PFSK-1 (cell line): ENCODE measurements around the gene CYP27A1.

Experiments
- POLR2AphosphoS5 ChIP-seq: IDR thresholded peaks from 2 replicates; pipeline ENCODE4 v1.6.1; 2012; ENCODE audit warnings: low read depth, mild to moderate bottlenecking, control low read depth, low read length, moderate library complexity
- TAF1 ChIP-seq: IDR thresholded peaks from 2 replicates; pipeline ENCODE4 v1.6.1; 2012; ENCODE audit warnings: low read length, control low read depth, borderline replicate concordance; ENCODE audit not compliant: insufficient read depth

- no peak for TF ChIP-seq TAF1
- TF ChIP-seq POLR2AphosphoS5, result no peak
Measured at GRCh38 chr2:218812096-218812815, 30.3 kb downstream of the CYP27A1 start.
